ENCODE data around the gene U2AF2. TPM values are rescaled to one million over a fixed set of nuclear protein-coding genes. Genes with fewer than 3 reads are reported as not detected.

U2AF2 gene
- total RNA-seq, 1 experiment from 2014 or later: 321 TPM

DNA sequence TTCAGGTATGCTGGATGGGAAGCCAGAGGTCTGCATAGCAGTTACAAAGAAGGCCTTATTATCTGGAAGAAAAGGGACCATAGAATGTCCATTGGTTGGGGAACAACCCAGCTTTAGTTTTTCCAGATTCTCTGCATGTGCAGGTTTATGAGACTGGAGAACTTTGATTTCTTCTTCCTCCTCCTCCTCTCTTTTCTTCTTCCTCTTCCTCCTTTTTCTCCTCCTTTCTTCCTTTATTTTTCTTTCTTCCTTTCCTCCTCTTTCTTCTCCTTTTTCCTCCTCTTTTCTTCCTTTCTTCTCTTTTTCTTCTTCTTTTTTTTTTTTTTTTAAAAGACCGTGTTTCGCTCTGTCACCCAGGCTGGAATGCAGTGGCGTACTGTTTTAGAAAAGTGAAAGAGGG, 51.1 kb downstream of the U2AF2 start:
- no CpG with 5 or more reads among the region's 3 CpGs for WGBS (ENCODE audit: extremely low coverage, insufficient read length, low lambda C conversion rate)

More for the DNA sequence above, 51.1 kb downstream of the U2AF2 start:
- Mint-ChIP-seq H3K9me3 (peaks cover 61 to 94% of the 10 kb centered on the region in 2 experiments), H3K36me3 (ENCODE audit: insufficient read depth in 1 of 3, low read depth in 3 of 3) (peaks cover 24 to 39% (median 35%) of the 10 kb centered on the region in 3 experiments), H3K27ac (no peak overlapping the region), H3K4me1 (no peaks in the 10 kb centered on the region), H3K27me3 (ENCODE audit: low read depth) (peaks cover 32% of the 10 kb centered on the region), H3K4me3 (no peak overlapping the region)
- H3K23me2 ChIP-seq (ENCODE audit: insufficient read length, low read depth, low read length, poor library complexity, severe bottlenecking): no peaks in the 10 kb centered on the region
- H3K14ac ChIP-seq (ENCODE audit: insufficient read depth, low read length): no peak overlapping the region
- no peak overlapping the region for H3K56ac ChIP-seq (ENCODE audit: insufficient read length, low read depth, low read length)
- DNase-seq: no peak
- H2BK15ac ChIP-seq (ENCODE audit: low read depth, low read length): no peak overlapping the region
- H3K27ac ChIP-seq (ENCODE audit: insufficient read length, low read depth, low read length): no peak overlapping the region
- H2BK5ac ChIP-seq (ENCODE audit: insufficient read length, low read length): no peak overlapping the region
- H2BK120ac ChIP-seq (ENCODE audit: low read depth, low read length, poor library complexity, severe bottlenecking): no peak overlapping the region
- H3K9ac ChIP-seq (ENCODE audit: extremely low read depth, insufficient read length, low read length): no peak overlapping the region
- no peak overlapping the region for H4K8ac ChIP-seq (replicated peaks; ENCODE audit: insufficient read length, low read depth, low read length)
- no peaks in the 10 kb centered on the region for H4K20me1 ChIP-seq (ENCODE audit: control insufficient read depth, insufficient read depth, insufficient read length)
- H3K4me2 ChIP-seq (ENCODE audit: insufficient read depth, insufficient read length, low read length): no peak overlapping the region
- no peak overlapping the region for H2BK20ac ChIP-seq (ENCODE audit: low read depth, low read length, poor library complexity, severe bottlenecking)
- H3K4ac ChIP-seq (ENCODE audit: low read depth, low read length): no peak overlapping the region
- no peaks in the 10 kb centered on the region for H3K79me1 ChIP-seq (ENCODE audit: insufficient read depth, low read depth, low read length, poor library complexity, severe bottlenecking)
- H2AK5ac ChIP-seq (ENCODE audit: insufficient read length, low read length): no peak overlapping the region
- H3K4me1 ChIP-seq (ENCODE audit: insufficient read depth, low read length): no peaks in the 10 kb centered on the region
- no peak overlapping the region for H2BK12ac ChIP-seq (ENCODE audit: insufficient read length, low read depth, low read length)
- no peak overlapping the region for H4K91ac ChIP-seq (ENCODE audit: insufficient read length, low read depth, low read length)
- H3K18ac ChIP-seq (ENCODE audit: insufficient read length, low read depth, low read length): no peak overlapping the region
- no peaks in the 10 kb centered on the region for H3K9me3 ChIP-seq (ENCODE audit: control insufficient read depth, low read depth, low read length)
- H3K23ac ChIP-seq (ENCODE audit: insufficient read length, low read depth, low read length): no peak overlapping the region
- TF ChIP-seq, protein P1, sequence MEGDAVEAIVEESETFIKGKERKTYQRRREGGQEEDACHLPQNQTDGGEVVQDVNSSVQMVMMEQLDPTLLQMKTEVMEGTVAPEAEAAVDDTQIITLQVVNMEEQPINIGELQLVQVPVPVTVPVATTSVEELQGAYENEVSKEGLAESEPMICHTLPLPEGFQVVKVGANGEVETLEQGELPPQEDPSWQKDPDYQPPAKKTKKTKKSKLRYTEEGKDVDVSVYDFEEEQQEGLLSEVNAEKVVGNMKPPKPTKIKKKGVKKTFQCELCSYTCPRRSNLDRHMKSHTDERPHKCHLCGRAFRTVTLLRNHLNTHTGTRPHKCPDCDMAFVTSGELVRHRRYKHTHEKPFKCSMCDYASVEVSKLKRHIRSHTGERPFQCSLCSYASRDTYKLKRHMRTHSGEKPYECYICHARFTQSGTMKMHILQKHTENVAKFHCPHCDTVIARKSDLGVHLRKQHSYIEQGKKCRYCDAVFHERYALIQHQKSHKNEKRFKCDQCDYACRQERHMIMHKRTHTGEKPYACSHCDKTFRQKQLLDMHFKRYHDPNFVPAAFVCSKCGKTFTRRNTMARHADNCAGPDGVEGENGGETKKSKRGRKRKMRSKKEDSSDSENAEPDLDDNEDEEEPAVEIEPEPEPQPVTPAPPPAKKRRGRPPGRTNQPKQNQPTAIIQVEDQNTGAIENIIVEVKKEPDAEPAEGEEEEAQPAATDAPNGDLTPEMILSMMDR (conservative IDR thresholded peaks at IDR 0.05): no peak
- H2AFZ ChIP-seq (ENCODE audit: low read length): no peak overlapping the region
- H3K27me3 ChIP-seq (ENCODE audit: insufficient read depth, low read length): no peaks in the 10 kb centered on the region
- no peaks in the 10 kb centered on the region for H3K79me2 ChIP-seq (ENCODE audit: insufficient read depth, low read length)
- no peak overlapping the region for H3T11ph ChIP-seq (ENCODE audit: low read length)
- no peak overlapping the region for H4K5ac ChIP-seq (ENCODE audit: insufficient read length, low read depth, low read length)
